Retina (tissue), 1 donor: ENCODE data around the gene CACNA1C.
"Not testable (repeated sequence)": the region's sequence is repeated elsewhere in the genome, so short reads cannot be mapped to it uniquely, and the experiment has no call there.

Experiments used
- DNase-seq: peaks from one replicate; pipeline ENCODE4 v3.0.0-alpha.2; 2016

CACNA1C gene

DNA sequence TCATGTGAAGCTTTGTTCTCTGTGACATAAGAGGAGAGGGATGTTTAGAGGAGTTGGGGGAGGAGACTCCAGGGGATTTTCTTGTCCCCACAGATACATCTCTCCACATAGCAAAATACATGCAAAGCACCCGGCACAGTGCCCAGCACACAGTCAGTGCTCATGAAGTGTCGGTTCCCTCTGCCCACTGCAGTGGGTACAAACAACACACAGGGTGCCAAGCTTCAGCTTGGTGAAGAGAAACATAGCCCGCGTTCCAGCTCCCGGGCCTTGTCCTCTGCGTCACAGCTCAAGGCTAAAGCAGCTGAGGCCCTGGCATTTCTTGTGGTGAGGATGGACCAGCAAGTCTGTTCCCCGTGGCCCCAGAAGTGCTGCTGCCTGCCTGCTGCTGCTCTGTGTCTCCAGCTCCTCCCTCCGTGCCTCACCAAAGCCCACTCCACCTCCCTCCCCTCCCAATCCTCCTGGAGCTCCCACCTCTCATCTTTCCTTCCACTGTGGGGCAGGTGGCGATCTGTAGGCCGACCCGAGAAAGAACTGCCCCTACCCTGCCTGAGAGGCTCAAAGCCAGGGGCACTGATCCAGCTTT, 685.0 kb downstream of the CACNA1C start:
- DNase-seq = no peak

DNA sequence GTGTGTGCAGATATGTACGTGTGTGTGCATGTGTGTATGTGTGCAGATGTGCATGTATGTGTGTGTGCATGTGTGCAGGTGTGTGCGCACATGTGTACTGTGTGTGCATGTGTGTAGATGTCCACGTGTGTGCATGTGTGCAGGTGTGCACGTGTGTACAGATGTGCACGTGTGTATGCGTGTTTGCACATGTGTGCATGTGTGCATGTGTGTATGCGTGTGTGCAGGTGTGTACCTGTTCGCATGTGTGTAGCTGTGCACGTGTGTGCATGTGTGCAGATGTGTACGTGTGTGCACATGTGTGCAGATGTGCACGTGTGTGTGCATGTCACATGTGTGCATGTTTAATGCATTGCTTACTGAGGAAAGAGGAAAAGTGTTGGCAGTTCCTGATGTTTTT, 686.3 kb downstream of the CACNA1C start:
- no peak for DNase-seq

DNA sequence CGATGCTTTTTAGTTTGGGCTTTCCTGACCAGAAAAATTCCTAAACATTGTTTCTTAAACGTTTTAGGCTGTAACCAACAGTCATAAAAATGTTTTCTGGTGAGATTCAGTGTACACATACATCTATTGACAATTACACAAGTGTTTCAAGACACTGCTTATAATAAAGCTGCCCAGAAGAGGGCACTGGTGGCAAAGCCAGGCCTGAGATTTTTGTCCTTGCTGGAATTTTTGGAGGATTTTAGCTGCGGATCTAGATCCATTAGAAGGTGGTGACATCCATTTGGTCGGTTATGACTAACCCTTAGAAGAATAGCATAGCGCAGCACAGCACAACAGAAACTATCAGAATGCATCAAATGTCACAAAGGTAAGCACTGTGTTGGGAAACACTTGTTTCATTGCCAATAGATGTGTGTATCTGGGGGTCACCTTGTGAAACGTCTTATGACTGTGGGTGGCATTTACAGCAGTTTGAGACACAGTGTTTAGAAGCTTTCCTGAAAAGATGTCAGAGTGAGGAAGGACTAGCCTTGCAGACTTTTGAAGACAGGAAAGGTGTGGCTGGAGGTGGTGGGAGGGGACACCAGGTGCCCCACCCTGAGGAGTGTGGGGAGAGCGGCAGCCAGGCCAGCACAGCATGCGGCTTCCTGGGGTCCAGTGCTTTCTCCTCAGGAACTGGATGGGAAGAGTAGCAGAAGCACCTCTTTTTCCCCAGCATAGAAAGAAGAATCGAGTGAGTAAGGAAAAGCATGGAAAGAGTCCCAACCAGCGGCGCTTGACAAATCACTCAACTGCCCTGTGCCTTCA, 687.2 kb downstream of the CACNA1C start:
- DNase-seq = peak; percentile 60

DNA sequence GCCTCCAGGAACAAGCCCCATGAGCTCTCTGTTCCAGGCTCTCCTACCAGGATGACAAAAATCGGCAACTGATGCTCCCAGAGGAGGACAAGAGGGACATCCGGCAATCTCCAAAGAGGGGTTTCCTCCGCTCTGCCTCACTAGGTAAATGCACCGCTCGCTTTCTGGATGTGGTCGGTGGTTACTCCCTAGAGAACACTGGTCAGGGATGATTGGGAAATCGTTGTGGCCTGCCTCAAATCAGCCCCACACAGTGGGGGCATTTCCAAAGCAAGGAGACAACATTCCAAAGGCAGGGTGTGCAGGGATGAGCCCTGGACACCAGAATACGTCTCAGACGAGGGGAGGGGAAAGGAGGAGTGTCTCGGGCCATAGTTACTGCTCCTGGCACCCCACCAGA, 689.2 kb downstream of the CACNA1C start:
- DNase-seq = not testable (repeated sequence)

DNA sequence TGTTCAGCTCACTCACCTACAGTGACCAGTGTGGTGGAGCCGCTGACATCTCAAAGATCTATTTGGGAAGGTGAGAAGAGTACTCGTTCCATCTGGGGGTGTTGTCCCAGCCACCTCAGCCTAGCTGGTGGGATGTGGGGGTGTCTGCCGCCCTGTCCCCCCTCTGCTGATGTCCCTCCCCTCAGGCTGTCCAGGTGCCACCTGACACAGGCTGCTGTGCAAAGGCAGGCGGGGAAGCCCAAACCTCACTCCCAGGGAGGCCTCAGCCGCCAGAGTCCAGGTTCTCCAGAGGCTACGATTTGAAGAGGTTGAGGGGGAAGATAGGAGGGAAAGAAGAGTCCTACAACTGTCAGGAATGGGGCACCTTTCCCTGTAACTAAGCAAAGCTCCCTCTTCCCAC, 690.7 kb downstream of the CACNA1C start:
- no peak for DNase-seq

DNA sequence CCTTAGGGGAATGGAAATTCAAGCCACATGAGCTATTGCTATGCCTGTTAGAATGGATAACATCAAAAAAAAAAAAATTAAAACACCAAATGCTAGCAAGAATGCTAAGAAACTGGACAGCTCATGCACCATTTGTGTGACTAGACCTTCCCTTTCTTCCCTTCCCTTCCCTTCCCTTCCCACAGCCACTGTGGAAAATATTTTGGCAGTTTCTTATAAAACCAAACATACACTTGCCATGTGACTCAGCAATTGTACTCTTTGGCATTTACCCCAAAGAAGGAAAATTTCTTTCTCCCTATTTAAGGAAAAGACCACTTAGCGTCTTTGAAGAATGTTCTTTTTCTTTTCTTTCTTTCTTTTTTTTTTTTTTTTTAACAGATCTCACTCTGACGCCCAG, 692.9 kb downstream of the CACNA1C start:
- no peak for DNase-seq
